K562 (cell line): Measurements from ENCODE around the gene APOBEC3F. TPM values are rescaled to one million over a fixed set of nuclear protein-coding genes. Genes with fewer than 3 reads are reported as not detected.

Experiments
- ATAC-seq: fragments of 200-7000 bp; cut with Tn5 transposase; 3 replicates; pipeline ENCODE4 v1.9.1; 2020; ENCODE audit warnings: moderate library complexity
- BruUV-seq: library from RNA; stranded (reverse); fragments of 400-500 nt; replicated peaks from 2 replicates; lab custom pipeline; 2021; lab: Mats Ljungman, UMichigan
- CTCF ChIA-PET: fragments of 300-600 bp; formaldehyde crosslinking; extraction: SDS; loops from one replicate; lab custom pipeline; 2021; ENCODE audit warnings: low intra/inter-chr PET ratio; lab: Yijun Ruan, JAX
- POLR2A ChIA-PET: fragments of 300-600, 350-650 bp; sonication (Branson Sonifier 250); formaldehyde crosslinking; extraction: SDS; loops from one replicate; lab custom pipeline; 2021; ENCODE audit warnings: antibody characterized with exemption, inconsistent platforms; lab: Yijun Ruan, JAX
- DNase-seq, 4 experiments: peaks; one replicate each; pipeline versions ENCODE4 v3.0.0 to v3.0.0-alpha.2; 2011 to 2018; ENCODE audit warnings: low spot score in 3 of 4, mixed read lengths in 3 of 4; ENCODE audit errors: extremely low read depth in 1 of 4
- FAIRE-seq: peaks from 2 replicates; lab custom pipeline; 2011; peaks lifted over from hg19 to GRCh38; lab: Jason Lieb, UNC
- H2AFZ ChIP-seq: 2 replicates; pipeline ENCODE4 v1.6.0; 2011; ENCODE audit warnings: low read depth, low read length, control low read depth, inconsistent platforms
- H3K27ac ChIP-seq: fragments of 200-600 bp; 3 replicates; pipeline ENCODE4 v1.8.0; 2011; ENCODE audit warnings: low read depth, mild to moderate bottlenecking, control low read depth, inconsistent platforms, low read length, moderate library complexity, mixed read lengths; ENCODE audit errors: extremely low read depth
- H3K27me3 ChIP-seq, 2 experiments: fragments of 300-600 bp in 1 of 2; 2 replicates in 1 of 2; 3 replicates in 1 of 2; pipeline versions ENCODE4 v1.6.0 to v1.8.0; 2011; ENCODE audit warnings: inconsistent platforms in 2 of 2, low read length in 2 of 2, mild to moderate bottlenecking in 1 of 2, mixed read lengths in 1 of 2, moderate library complexity in 1 of 2; ENCODE audit not compliant: control insufficient read depth in 2 of 2, insufficient read depth in 2 of 2
- H3K36me3 ChIP-seq: fragments of 300-600 bp; 3 replicates; pipeline ENCODE4 v1.8.0; 2011; ENCODE audit warnings: mild to moderate bottlenecking, low read length, inconsistent platforms; ENCODE audit not compliant: control insufficient read depth, insufficient read depth
- H3K4me1 ChIP-seq, 2 experiments: fragments of 200-600 bp in 1 of 2; replicated peaks in 1 of 2; 2 replicates in 1 of 2; 3 replicates in 1 of 2; pipeline versions ENCODE4 v1.5.1 to v1.8.0; 2011; ENCODE audit warnings: inconsistent platforms in 2 of 2, low read length in 2 of 2, mild to moderate bottlenecking in 1 of 2, mixed read lengths in 1 of 2, moderate library complexity in 1 of 2; ENCODE audit not compliant: control insufficient read depth in 2 of 2, insufficient read depth in 2 of 2
- H3K4me2 ChIP-seq: 2 replicates; pipeline ENCODE4 v1.6.1; 2011; ENCODE audit warnings: low read length, control low read depth, inconsistent platforms, mixed read lengths; ENCODE audit not compliant: insufficient read depth
- H3K4me3 ChIP-seq: fragments of 200-600 bp; sonication (generic), shearing (Covaris generic); 2 replicates; pipeline ENCODE4 v1.5.1; 2016; ENCODE audit warnings: control low read depth, inconsistent platforms
- H3K79me2 ChIP-seq: fragments of 200-600 bp; 3 replicates; pipeline ENCODE4 v1.8.0; 2011; ENCODE audit warnings: low read length, inconsistent platforms; ENCODE audit not compliant: control insufficient read depth, insufficient read depth
- H3K9ac ChIP-seq, 2 experiments: 2 replicates each; pipeline versions ENCODE4 v1.6.0 to v1.6.1; 2011; ENCODE audit warnings: low read depth in 2 of 2, low read length in 2 of 2, control low read depth in 1 of 2, inconsistent platforms in 1 of 2, mild to moderate bottlenecking in 1 of 2, mixed read lengths in 1 of 2; ENCODE audit not compliant: insufficient read depth in 1 of 2
- H3K9me1 ChIP-seq: one replicate; pipeline ENCODE4 v1.6.0; 2011; ENCODE audit warnings: inconsistent platforms, mild to moderate bottlenecking, low read length, moderate library complexity; ENCODE audit not compliant: control insufficient read depth, insufficient read depth
- H3K9me3 ChIP-seq: replicated peaks from 2 replicates; pipeline ENCODE4 v1.5.1; 2011; ENCODE audit warnings: low read depth, low read length, inconsistent platforms; ENCODE audit not compliant: control insufficient read depth, insufficient read depth
- H4K20me1 ChIP-seq: replicated peaks from 2 replicates; pipeline ENCODE4 v1.6.1; 2011; ENCODE audit warnings: low read length, inconsistent platforms, mixed read lengths; ENCODE audit not compliant: control insufficient read depth, insufficient read depth
- ATF1 ChIP-seq, 2 experiments: fragments of 450-650 bp in 1 of 2; IDR thresholded peaks; 2 replicates each; pipeline ENCODE4 v1.6.1; 2016; ENCODE audit warnings: missing compliant biosample characterization in 1 of 2, missing genetic modification characterization in 1 of 2
- BRCA1 ChIP-seq, 2 experiments: fragments of 450-650 bp in 1 of 2; sonication (generic) in 1 of 2; formaldehyde crosslinking in 1 of 2; IDR thresholded peaks; 2 replicates each; pipeline versions ENCODE4 v1.5.0 to v1.6.1; 2017 to 2020; ENCODE audit warnings: mild to moderate bottlenecking in 1 of 2, missing genetic modification reagents in 1 of 2
- CXXC5 ChIP-seq: fragments of 250-450 bp; sonication (Bioruptor Pico); IDR thresholded peaks from 2 replicates; pipeline ENCODE4 v1.8.0; 2022; ENCODE audit warnings: inconsistent platforms, mild to moderate bottlenecking, moderate library complexity
- FOXA3 ChIP-seq, 2 experiments: fragments of 450-650 bp in 1 of 2; sonication (generic) in 1 of 2; formaldehyde crosslinking; IDR thresholded peaks in 1 of 2; conservative IDR thresholded peaks in 1 of 2; 2 replicates each; pipeline versions ENCODE4 v1.4.0 to v1.8.0; 2020 to 2022; ENCODE audit warnings: mild to moderate bottlenecking in 2 of 2, missing genetic modification reagents in 1 of 2
- HEY1 ChIP-seq: fragments of 250-450 bp; sonication (Bioruptor Pico); IDR thresholded peaks from 2 replicates; pipeline ENCODE4 v1.5.0; 2020; ENCODE audit warnings: mild to moderate bottlenecking, moderate library complexity, borderline replicate concordance
- MAFK ChIP-seq: IDR thresholded peaks from 2 replicates; pipeline ENCODE4 v1.6.1; 2011; ENCODE audit warnings: low read length, improper control_type of control experiment
- NELFE ChIP-seq: IDR thresholded peaks from 2 replicates; pipeline ENCODE4 v1.6.1; 2011; ENCODE audit warnings: mild to moderate bottlenecking; ENCODE audit not compliant: insufficient read depth, insufficient read length
- NFRKB ChIP-seq: fragments of 450-650 bp; IDR thresholded peaks from 2 replicates; pipeline ENCODE4 v1.6.1; 2016; ENCODE audit warnings: low read depth
- POLR2B ChIP-seq: fragments of 450-650 bp; IDR thresholded peaks from 2 replicates; pipeline ENCODE4 v1.6.1; 2018; ENCODE audit warnings: low read depth; ENCODE audit not compliant: partially characterized antibody
- PRMT5 ChIP-seq: sonication (generic); formaldehyde crosslinking; IDR thresholded peaks from 2 replicates; pipeline ENCODE4 v1.5.0; 2020; ENCODE audit warnings: missing genetic modification reagents
- RBM17 ChIP-seq: fragments of 200-400 bp; formaldehyde crosslinking; IDR thresholded peaks from 2 replicates; pipeline ENCODE4 v1.6.1; 2017; ENCODE audit warnings: low read depth, mild to moderate bottlenecking, low read length, borderline replicate concordance
- RFX7 ChIP-seq: fragments of 250-450 bp; sonication (Bioruptor Pico); IDR thresholded peaks from 2 replicates; pipeline ENCODE4 v1.5.1; 2021; ENCODE audit warnings: mild to moderate bottlenecking
- TEAD2 ChIP-seq: fragments of 450-650 bp; IDR thresholded peaks from 2 replicates; pipeline ENCODE4 v1.6.1; 2016; ENCODE audit warnings: missing genetic modification characterization, control low read depth, missing compliant biosample characterization
- ZBTB2 ChIP-seq: fragments of 450-650 bp; IDR thresholded peaks from 2 replicates; pipeline ENCODE4 v1.6.1; 2016; ENCODE audit warnings: antibody characterized with exemption
- ZFPM2 ChIP-seq: fragments of 250-450 bp; sonication (Bioruptor Pico); IDR thresholded peaks from 2 replicates; pipeline ENCODE4 v1.5.1; 2022; ENCODE audit warnings: mild to moderate bottlenecking
- ZNF232 ChIP-seq: sonication (generic); formaldehyde crosslinking; IDR thresholded peaks from 2 replicates; pipeline ENCODE4 v1.8.0; 2022; ENCODE audit warnings: mild to moderate bottlenecking, missing genetic modification reagents
- ZNF395 ChIP-seq: fragments of 200-800 bp; sonication (Bioruptor generic); IDR thresholded peaks from 2 replicates; pipeline ENCODE4 v1.6.1; 2017; ENCODE audit warnings: missing genetic modification characterization, missing compliant biosample characterization
- WGBS: fragments of 100-300 bp; shearing (Covaris generic); methylation state at CpG from one replicate; pipeline ENCODE4 v1.1.6; 2016; ENCODE audit warnings: low coverage, mixed read lengths; ENCODE audit not compliant: insufficient coverage; ENCODE audit errors: missing lambda C conversion rate; 5-methylcytosine and 5-hydroxymethylcytosine counted together
- in situ Hi-C: fragments of 300-500 bp; cut with MboI; formaldehyde crosslinking; loops from 4 replicates; pipeline ENCODE4 v1.15.0; 2018; ENCODE audit warnings: inconsistent platforms, mixed read lengths
- intact Hi-C: fragments of 100-400 bp; cut with micrococcal nuclease; formaldehyde crosslinking; loops from 2 replicates; pipeline ENCODE4 v1.14.2; 2022
- polyA plus RNA-seq, 8 experiments: library from polyadenylated mRNA; depleted of rRNA in 4 of 8; stranded (reverse) in 5 of 8; unstranded in 3 of 8; fragments of >200 nt; fragmentation: Nextera tagmentation in 2 of 8; fragmentation: Illumina TruSeq in 1 of 8; extraction: Ambion mirVana in 2 of 8; extraction: Trizol in 1 of 8; gene quantifications; 2 replicates each; pipeline versions ENCODE4 v1.2.1 to v1.2.3, GENCODE V29; 2011 to 2014; ENCODE audit warnings: inconsistent platforms in 1 of 8, missing spikeins in 1 of 8
- total RNA-seq, 7 experiments: library from RNA; depleted of rRNA in 6 of 7; stranded (reverse); fragments of >200 nt in 6 of 7; fragmentation: Illumina TruSeq in 2 of 7; extraction: Trizol in 2 of 7; gene quantifications; 2 replicates each; pipeline versions ENCODE4 v1.2.1 to v1.2.3, GENCODE V29; 2011 to 2021; ENCODE audit warnings: low replicate concordance in 1 of 7

Gene APOBEC3F
- total and polyA plus RNA-seq, 9 of the 15 experiments (the other 6 are each of a cell fraction or from before 2014, with no cell fraction given): 1.1 to 3.3 (median 1.9) TPM

- Histone ChIP-seq H3K4me3 (no peak overlapping the region), H3K4me1 (peaks cover 0 to 5% of the 10 kb centered on the region in 2 experiments; a peak in 2 of 5 replicates), H3K79me2 (no peaks in the 10 kb centered on the region), H3K9ac (no peak overlapping the region), H3K9me1 (no peaks in the 10 kb centered on the region), H3K9me3 (no peaks in the 10 kb centered on the region), H3K36me3 (no peaks in the 10 kb centered on the region), H2AFZ (no peak overlapping the region), H3K27me3 (peaks cover 0 to 9% of the 10 kb centered on the region in 2 experiments; a peak in 1 of 5 replicates), H3K4me2 (no peak overlapping the region), H4K20me1 (no peaks in the 10 kb centered on the region), H3K27ac (no peak overlapping the region)
- BruUV-seq: no TSS peak
- FAIRE-seq (no peak), ATAC-seq (no peak), DNase-seq (no peak)
- TF ChIP-seq ZBTB2: no peak
- TF ChIP-seq TEAD2: no peak
- TF ChIP-seq RFX7 (CRISPR knock-in tag): no peak
- no peak for TF ChIP-seq MAFK
- no peak for TF ChIP-seq POLR2B
- no peak for TF ChIP-seq NELFE
- TF ChIP-seq HEY1 (CRISPR knock-in tag): no peak
- TF ChIP-seq NFRKB: no peak
- no peak for TF ChIP-seq BRCA1 (IDR thresholded peaks at IDR 0.05)
- no peak for TF ChIP-seq BRCA1 (CRISPR knock-in tag; IDR thresholded peaks at IDR 0.05)
- TF ChIP-seq ZNF395 (CRISPR knock-in tag): no peak
- TF ChIP-seq ZNF232: no peak
- TF ChIP-seq RBM17: no peak
- no peak for TF ChIP-seq PRMT5 (CRISPR knock-in tag)
- TF ChIP-seq CXXC5 (CRISPR knock-in tag): no peak
- TF ChIP-seq ATF1 (CRISPR knock-in tag; IDR thresholded peaks at IDR 0.05): no peak
- TF ChIP-seq ATF1 (tag; IDR thresholded peaks at IDR 0.05): no peak
- no peak for TF ChIP-seq ZFPM2 (CRISPR knock-in tag)
- no peak for TF ChIP-seq FOXA3 (CRISPR knock-in tag; conservative IDR thresholded peaks at IDR 0.05 in 1 of 2, IDR thresholded peaks at IDR 0.05 in 1 of 2)
- intact Hi-C loops: no loop called here
- in situ Hi-C loops: no loop called here
- CTCF ChIA-PET: no interaction called here
- 7% methylated on average over 2 of the region's 3 CpGs for WGBS
- POLR2A ChIA-PET: no interaction called here
These were observed 43.1 kb upstream of the APOBEC3F start for GRCh38 chr22:38997518-38997917.
